ENCODE data around the gene MMP21. TPM values are rescaled to one million over a fixed set of nuclear protein-coding genes. Genes with fewer than 3 reads are reported as not detected.

The MMP21 gene
- total RNA-seq, 1 donor from 2014 or later: not detected

GRCh38 chr10:125770844-125771243 is 4.8 kb downstream of the MMP21 start:
- no peak for ATAC-seq
- intact Hi-C loops (cut with DNase I): no loop called here
- no peak for DNase-seq (ENCODE audit: missing footprints)

DNA sequence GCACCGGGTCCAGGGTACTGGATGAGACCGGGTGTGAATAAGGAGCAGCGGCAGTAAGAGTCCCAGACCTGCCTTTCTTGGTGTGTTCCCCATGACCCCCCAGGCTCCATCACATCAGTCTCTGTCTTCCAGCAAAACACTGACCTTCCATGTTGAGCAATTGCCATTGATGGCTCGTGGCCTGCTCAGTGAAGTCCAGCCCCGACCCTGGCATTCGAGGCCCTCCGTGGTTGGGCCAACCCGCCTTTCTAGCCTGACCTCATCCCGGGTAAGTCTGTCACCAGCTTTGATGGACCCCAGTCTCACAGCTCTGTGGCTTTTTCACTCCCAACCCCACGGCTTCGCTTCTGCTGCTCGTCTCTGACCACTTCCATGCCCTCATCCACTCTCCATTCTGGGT is 6.4 kb downstream of the MMP21 start:
- ATAC-seq (no peak), DNase-seq (ENCODE audit: missing footprints) (no peak)
- intact Hi-C loops (cut with DNase I): no loop called here

DNA sequence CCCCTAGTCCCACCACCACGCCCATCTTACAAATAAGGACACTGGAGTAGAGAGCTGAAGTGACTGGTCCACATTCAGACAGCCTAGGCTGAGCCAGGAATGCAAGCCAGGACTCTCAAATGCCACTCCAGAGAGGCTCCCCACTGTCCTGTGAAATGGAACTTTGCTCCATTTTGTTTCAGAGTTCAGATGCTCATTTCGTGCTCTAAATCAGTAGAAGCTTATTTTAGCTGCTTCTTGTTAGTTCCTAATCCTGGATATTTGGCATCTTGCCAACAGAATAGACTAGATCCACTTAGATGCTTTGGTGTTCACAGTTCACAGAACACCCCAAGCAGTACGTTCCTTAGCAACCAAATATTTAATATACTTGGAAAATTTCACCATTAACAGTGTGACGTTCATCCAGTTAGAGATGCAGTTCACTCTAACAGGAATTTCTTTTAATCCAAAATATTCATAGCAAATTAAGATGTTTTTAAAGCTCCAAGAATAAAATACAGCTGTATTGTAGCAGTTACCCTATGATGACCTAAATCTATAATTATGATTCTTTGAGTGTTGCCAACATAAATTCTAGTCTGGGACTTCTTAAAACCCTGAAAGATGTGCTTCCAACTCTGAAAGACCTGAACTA is 7.3 kb downstream of the MMP21 start:
- intact Hi-C loops (cut with DNase I): no loop called here
- peak; percentile 78 for ATAC-seq
- DNase-seq (ENCODE audit: missing footprints): no peak

DNA sequence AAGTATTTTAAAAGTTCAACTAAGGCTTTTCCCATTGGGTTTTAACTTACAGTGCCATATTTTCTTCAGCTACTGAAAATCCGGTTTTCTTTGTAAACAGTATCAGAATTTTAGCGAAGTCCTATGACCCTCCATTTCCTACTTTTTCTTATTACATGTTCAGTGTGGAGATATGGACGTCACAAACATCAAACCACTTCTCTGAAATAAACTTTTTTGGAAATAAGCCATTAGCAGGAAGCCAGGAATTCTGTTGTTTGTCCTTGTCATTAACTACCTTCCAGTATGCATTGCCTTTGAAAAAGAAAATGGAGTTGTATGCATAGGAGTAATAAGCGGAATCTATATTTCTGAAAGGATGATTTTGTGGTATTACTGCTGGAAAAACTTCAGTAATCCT is 9.1 kb downstream of the MMP21 start:
- DNase-seq (ENCODE audit: missing footprints) (no peak), ATAC-seq (no peak)
- intact Hi-C loops (cut with DNase I): no loop called here

- intact Hi-C loops (cut with DNase I): no loop called here
- DNase-seq (ENCODE audit: missing footprints): no peak
- no peak for ATAC-seq
Observed at GRCh38 chr10:125765835-125766234, 9.8 kb downstream of the MMP21 start.

GRCh38 chr10:125762692-125763648 is 12.7 kb downstream of the MMP21 start:
- DNase-seq (ENCODE audit: missing footprints): no peak
- intact Hi-C loops (cut with DNase I): no loop called here
- ATAC-seq: no peak

DNA sequence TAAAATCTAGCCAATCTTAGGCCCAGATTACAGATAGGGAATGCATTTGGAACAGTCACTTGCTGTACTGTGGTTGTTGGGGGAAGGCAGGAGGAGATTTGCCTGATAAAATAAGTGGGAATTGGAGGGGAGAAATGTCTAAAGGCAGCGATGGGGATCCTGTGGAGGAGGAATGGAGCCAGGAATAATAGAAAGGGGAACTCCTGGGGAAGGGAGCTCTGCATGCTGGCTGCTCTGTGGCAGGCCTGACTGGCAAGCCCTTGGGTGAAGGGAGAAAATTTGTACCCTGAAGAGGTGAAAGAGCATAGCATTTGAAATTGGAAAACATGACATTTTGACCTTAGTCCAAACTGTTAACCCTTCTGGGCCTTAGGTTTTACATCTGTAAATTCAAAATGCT is 13.7 kb downstream of the MMP21 start:
- ATAC-seq (no peak), DNase-seq (ENCODE audit: missing footprints) (no peak)
- intact Hi-C loops (cut with DNase I): no loop called here

- DNase-seq (ENCODE audit: missing footprints): no peak
- no peak for ATAC-seq
- intact Hi-C loops (cut with DNase I): no loop called here
Observed at GRCh38 chr10:125757742-125758141, 17.9 kb downstream of the MMP21 start.

- no peak for DNase-seq (ENCODE audit: missing footprints)
- no peak for ATAC-seq
- intact Hi-C loops (cut with DNase I): no loop called here
Observed at GRCh38 chr10:125756853-125757487, 18.7 kb downstream of the MMP21 start.

- ATAC-seq (no peak), DNase-seq (ENCODE audit: missing footprints) (no peak)
- intact Hi-C loops (cut with DNase I): no loop called here
Observed at GRCh38 chr10:125756196-125756595, 19.4 kb downstream of the MMP21 start.

DNA sequence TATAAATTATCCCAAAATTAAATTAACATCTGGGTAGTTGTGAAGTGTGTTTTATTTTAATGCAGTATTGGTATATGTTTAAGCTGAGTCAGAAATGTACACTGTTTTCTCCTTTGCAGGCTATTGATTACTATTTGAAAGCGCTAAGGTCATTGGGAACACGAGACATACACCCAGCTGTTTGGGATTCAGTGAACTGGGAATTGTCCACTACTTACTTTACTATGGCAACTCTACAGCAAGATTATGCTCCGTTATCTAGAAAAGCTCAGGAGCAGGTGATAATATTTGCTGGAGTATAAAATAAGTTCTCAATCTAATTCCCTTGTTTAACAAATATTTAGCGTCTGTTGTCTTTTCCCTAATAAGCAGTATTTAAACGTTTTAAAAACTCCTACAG is 28.2 kb downstream of the MMP21 start:
- DNase-seq (ENCODE audit: missing footprints) (no peak), ATAC-seq (no peak)
- intact Hi-C loops (cut with DNase I): no loop called here

DNA sequence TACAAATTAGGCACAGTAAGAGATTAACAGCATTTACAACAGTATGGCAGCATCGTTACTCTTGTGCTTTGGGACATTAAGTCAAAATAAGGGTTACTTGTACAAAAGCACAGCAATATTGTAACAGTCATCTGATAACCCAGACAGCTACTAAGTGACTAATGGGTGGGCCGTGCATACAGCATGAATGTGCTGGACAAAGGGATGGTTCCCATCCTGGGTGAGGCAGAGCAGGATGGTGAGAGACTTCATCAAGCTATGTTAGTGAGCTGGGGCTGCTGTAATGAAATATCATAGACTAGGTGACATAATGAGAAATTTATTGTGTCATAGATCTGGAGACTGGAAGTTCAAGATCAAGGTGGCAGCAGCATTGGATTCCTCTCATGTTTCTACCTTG is 30.7 kb downstream of the MMP21 start:
- intact Hi-C loops (cut with DNase I): no loop called here
- DNase-seq (ENCODE audit: missing footprints): no peak
- no peak for ATAC-seq

- intact Hi-C loops (cut with DNase I): no loop called here
- no peak for ATAC-seq
- DNase-seq (ENCODE audit: missing footprints): no peak
Observed at GRCh38 chr10:125742465-125742864, 33.2 kb downstream of the MMP21 start.

GRCh38 chr10:125739994-125740679 is 35.5 kb downstream of the MMP21 start:
- ATAC-seq: no peak
- no peak for DNase-seq (ENCODE audit: missing footprints)
- intact Hi-C loops (cut with DNase I): no loop called here

DNA sequence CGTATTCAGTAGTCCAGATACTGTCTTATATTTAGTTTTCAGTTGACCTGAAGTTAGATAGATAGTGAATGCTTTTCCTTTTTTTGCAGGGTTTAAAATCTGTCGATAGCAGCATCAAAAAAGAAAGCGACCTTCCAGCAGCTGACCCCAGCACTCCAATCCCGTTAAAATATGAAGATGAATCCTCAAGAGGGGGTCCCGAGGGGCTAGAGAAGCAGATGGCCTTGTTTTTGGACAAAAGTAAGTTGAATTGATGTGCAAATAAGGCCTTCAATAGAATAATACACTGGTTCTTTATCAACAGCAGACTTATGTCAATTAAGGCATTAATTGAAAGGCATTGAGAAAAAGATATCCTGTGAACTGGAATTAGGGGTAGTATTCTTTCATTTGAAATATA is 37.4 kb downstream of the MMP21 start:
- ATAC-seq: no peak
- intact Hi-C loops (cut with DNase I): no loop called here
- no peak for DNase-seq (ENCODE audit: missing footprints)

DNA sequence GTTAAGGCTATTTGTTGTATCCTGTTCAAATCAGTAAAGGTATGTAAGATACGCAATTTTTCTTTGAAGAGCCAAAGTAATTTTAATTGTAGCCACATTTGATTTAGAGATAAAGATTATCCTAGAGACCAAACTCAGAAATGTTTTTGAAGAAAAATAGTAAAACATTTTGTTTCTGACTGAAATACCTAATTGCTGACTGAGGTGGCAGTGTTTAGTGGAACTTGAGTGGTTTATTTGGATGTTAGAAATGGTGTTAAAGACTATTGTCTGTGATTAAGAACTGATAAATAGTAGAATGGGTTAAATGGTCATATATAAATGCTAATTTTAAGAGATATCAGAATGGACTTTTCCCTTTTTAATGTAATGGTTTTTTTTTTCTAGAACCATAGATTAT is 40.8 kb downstream of the MMP21 start:
- intact Hi-C loops (cut with DNase I): no loop called here
- ATAC-seq (no peak), DNase-seq (ENCODE audit: missing footprints) (no peak)

DNA sequence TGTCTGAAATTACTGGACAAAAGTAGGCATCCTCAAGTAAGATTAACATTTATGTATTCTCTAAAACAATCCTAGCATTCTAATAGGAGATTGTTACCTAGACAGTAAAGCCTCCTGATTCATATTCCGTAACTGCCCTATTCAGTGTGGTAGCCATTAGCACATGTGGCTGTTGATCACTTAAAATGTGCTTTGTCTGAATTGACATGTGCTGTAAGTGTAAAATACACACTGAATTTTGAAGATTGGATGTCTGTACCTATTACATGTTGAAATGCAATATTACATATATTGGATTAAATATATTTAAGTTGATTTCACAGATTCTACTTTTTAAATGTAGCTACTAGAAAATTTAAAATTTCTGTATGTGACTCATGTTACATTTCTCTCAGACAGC is 41.5 kb downstream of the MMP21 start:
- intact Hi-C loops (cut with DNase I): no loop called here
- no peak for DNase-seq (ENCODE audit: missing footprints)

DNA sequence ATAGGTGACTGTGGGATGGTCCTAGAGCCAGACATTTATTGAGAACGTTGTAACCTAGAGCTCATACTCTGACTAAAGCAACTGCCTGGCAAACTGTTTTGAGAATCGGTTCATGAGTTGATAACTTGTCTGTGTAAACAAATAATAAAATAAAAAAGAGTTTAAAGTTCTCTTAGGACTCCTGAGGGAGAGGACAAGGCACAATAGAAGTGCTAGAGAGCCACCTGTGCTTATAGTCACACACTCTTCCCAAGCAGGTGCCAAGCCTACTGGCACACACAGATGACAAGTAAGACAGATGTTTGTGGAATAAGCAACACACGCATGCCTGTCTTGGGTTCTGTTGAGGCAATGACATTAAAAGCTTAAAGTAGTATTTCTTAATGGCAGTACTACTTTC is 48.2 kb downstream of the MMP21 start:
- ATAC-seq (no peak), DNase-seq (ENCODE audit: missing footprints) (no peak)
- intact Hi-C loops (cut with DNase I): no loop called here

More for the DNA sequence above, 41.5 kb downstream of the MMP21 start:
- ATAC-seq: no peak

GRCh38 chr10:125726914-125727313 is 48.7 kb downstream of the MMP21 start:
- DNase-seq (ENCODE audit: missing footprints): no peak
- intact Hi-C loops (cut with DNase I): no loop called here
- ATAC-seq: no peak
